ENCODE results near the gene HOXA3.

Gene HOXA3

DNA sequence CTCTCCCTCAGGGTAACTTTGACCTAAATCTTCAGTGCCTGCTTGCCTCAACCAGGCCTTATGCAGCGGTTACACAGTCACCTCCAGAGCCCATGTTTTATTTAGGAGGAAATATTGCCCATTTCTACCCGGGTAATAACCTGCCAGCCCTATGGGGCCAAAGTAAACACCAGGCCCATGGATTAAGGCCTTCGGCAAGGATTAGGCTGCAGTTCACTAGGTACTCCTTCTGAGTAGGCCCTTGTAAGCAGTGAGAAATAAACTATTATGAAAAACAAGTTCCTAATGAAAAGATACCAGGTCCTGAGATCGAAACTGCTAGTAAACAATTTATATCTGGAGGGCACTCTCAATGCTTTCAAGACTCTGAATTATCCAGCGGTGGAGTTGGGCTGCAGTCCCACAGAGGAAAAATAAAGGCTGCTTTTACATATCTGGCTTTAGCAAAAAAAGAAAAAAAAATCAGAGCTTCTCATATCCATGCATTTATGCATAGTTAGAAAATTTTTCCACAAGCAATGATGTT, 25.5 kb upstream of the HOXA3 start:
- DNase-seq (ENCODE audit: low read depth) = no peak

DNA sequence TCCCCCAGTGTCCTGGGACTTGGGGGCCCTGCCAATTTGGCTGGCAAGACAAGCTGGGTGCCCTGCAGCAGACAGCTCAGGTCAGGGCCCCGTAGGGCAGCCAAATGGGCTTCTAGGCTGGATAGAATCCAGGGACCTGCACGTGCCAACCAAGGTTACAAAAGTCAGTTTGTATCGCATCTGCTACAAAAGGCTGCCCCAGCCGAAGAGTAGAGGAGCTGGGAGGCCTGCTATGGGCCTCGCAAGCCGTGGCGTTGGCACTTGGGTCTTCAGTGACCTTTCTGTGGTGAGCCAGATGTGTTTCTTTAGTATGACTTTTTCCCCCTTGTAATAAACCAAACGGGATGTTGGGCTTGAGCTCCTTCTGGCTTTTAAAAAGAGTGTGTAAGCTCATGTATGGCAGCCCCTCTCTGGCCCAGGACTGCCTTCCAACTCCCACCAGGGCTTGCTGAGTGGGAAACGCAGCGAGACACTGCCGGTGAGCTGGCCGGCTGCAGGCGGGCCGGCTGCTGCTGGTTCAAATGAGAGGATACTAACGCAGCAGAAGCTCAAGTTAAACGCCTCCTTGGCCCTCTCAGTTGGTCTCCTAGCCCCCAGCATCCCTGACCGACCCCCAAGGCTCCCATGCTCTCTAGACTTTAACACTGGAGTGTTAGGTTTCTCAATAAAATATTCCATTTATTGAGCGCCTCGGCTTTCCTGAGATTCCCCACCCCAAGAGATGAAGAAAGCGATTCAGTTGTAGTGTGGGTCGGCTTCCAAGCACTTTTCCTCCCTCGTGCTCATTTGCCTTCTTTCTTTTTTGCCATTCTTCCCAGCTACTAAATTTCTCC, 24.8 kb upstream of the HOXA3 start:
- no peak for DNase-seq (ENCODE audit: low read depth)

DNA sequence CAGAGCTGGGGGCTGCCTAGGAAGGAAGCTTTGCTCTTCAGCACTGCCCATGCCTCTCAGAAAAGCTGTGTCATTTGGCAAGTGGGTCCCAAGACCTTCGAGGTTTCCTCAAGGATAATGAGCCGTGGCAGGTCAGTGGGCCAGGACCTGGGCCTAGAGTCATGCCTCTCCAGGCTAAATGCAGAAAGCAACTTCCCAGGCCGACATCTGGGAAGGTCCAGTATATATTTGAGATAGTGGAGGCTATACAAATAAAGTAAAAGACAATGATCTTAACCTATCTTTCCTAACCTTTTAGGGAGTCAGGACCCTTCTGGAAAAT, 24.1 kb upstream of the HOXA3 start:
- no peak for DNase-seq (ENCODE audit: low read depth)

DNA sequence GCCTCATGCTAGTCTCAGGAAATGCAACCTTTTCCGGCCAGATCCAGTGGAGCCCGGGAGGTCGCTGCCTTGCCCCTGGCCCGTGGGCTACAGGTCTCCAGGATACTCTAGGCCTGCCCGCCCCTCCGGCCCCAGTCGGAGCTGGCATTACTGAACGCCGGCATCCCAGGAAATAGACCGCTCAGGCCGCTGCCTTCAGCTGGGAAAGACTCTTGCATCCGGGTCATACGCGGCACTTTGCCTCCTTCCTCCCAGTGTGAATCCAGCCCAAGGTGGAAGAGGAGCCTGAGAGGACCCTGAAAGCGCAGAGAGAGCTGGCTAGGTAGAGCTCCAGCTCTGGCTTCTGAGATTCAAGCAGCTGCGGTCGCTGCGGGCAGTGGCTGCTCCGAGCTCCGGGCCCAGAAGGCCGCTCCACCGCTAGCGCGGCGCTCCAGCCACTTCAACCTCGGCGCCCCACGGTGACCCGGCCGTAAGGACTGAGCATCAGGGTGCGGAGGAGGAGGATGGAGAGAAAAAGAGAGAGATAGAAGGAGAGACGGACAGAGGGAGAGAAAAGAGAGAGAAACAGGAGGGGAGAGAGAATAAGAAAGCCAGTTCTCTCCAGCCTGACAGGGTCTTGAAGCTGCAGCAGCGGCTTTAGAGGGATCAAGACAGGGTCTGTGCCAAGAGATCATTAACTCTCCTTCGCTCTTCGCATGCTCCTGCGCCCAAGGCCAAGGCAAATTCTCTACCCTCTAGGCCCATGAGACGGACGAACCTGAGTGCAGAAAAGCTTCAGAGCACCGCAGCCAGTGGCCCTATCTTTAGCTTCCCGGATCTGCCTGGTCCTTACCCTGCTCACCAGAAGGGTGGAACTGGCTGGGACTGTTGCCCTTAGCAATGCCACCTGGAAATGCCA, 23.5 kb upstream of the HOXA3 start:
- no peak for DNase-seq (ENCODE audit: low read depth)

DNA sequence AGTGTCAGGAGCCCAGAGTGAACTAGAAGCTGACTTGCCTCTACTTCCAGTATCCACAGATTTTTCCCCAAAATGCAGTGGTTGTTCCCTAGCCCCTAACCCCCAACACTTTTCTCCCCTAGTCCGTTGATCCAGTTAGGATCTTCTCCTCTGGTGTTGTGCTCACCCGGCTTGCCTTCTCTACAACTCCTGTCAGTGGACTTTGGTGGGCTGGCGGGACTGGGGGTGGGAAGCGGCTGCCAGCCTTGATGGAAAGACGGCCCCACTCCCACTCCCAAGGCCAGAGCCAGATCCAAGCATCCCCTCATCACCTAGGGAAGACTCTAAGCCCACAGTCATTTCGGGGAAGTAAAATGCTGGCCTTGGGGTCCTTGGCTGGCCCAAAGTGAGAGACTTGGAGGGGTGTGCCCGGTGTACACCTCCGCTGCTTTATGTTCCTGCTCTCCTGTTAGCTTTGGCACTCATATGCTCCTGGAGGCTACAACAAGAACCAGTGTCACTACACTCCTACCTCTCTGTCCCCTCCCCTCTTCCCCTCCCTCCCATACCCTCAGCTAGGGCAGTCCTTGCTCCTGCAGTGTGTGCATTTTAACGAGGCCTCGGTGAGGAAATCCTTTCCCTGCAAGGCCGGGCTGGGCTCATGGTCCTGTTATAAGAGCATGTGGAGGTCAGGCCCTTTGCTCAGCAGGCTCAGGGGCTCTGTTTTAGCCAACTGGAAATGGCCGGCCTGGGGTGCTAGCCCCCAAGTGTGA, 22.7 kb upstream of the HOXA3 start:
- DNase-seq (ENCODE audit: low read depth) = no peak

DNA sequence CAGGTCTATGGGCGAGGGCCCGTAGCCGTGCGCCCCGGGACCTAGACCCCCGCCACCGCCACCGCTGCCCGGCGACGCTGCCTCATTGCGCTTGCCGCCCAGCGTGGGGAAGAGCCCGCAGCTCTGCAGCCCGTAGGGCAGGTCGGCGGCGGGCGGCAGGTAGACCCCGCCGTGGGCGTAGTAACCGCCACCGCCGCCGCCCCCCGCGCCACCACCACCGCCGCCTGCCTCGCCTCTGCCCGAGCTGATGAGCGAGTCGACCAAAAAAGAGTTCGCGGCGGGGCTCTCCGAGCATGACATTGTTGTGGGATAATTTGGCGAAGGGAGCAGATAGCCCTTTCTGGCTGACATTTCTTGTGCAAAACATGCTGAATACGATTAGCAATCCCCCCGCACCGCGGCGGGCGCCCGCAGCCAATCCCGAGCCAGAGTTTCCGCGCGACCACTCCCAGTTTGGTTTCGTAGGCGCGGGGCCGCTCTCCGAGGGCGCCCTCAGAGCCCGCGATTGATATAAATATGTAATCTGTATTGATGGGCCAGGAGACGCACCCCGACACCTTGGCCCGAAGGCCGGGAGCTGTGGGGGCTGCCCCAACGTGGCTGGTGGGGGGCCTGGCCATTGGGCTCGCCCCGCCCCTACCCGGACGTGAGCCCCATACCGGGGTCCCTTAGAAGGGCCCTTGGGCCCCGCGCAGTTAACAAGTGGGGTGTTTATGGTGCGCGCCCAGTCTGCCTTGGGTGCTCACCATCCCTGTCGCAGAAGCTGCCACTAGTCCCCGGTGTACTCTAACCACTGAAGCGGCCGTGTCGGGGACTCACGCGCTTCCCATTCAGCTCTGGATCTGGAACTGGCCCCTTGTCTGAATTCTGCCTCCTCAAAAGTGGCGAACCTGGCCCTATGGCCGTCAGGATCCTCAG, 21.8 kb upstream of the HOXA3 start, which contains the start of gene HOXA10:
TSS of gene HOXA10 (minus strand) at position 365 of the 918 bp plus-strand sequence. CDS start at position 351, 14 bp downstream.
- DNase-seq (ENCODE audit: low read depth) = no peak

DNA sequence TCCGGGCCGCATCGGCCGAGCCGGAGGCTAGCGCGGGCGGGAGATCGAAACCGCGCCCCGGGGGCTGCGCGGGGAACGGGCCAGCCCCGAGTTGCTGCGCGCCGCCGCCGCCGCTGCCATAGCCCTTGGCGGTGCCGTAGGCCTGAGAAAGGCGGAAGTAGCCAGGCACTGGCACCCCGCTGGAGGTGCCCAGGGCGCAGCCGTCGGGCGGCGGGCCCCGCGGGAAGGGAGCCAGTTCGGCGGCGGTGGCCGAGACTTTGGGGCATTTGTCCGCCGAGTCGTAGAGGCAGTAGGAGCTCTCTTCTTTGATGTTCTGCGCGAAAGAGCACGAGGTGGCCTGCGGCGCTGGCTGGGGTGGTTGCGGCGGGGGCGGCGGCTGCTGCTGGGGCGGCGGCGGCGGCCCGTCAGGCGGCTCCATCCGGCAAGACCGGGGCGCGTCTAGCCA, 21.1 kb upstream of the HOXA3 start:
- DNase-seq (ENCODE audit: low read depth) = no peak

DNA sequence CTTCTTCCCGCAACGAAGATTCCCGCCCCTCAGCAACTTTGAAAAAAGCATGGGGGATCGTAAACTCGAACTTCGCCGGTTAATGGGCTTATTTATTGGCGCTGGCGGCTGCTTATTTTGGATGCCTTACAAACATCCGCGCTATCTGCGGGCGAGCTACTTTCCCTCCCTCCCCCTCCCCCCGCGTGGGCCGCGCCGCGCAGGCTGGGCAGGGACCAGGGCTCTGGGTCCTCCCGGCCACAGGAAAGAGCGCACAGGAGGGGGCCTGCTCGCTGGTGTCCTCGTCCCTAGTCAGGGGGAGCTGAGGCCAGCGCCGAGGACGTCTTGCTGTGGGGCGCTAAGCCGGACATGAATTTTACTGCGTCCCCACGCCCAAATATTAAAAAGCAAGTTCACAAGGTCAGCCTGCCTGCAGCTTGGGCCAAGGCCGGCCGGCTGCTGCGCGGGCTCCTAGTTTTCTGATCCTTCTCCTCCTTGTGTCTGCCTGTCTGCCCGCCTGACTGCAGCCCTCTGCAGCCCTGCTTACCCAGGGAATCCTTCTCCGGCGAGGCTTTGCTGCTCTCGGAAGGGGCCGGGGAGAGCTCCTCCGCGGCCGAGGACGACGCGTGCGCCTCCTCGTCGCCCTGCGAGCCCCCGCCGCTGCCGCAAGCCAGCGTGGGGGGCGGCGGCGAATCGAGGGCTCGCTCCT, 20.6 kb upstream of the HOXA3 start:
- no peak for DNase-seq (ENCODE audit: low read depth)

DNA sequence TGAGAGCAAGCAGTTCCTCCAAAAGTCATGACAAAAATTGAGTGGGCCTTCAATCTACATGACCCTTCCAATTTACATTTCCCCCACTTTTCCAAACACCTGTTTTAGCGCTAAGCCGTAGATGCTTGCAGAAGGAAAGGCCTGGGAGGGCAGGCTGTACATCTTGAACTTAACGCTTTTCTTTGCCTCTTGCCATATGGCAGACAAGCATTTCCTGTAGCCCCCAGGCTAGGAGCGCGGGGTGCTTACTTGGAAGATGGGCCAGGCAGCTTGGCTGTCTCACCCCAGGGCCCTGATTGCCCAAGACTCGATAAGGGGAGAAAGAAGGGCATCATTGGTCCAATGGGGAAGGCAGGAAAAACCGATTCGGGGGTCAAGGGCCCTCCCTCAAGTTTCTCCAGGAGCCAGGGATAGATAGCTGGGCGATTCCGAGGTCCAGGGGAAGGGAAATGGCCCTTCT, 20.0 kb upstream of the HOXA3 start:
- DNase-seq (ENCODE audit: low read depth) = no peak

DNA sequence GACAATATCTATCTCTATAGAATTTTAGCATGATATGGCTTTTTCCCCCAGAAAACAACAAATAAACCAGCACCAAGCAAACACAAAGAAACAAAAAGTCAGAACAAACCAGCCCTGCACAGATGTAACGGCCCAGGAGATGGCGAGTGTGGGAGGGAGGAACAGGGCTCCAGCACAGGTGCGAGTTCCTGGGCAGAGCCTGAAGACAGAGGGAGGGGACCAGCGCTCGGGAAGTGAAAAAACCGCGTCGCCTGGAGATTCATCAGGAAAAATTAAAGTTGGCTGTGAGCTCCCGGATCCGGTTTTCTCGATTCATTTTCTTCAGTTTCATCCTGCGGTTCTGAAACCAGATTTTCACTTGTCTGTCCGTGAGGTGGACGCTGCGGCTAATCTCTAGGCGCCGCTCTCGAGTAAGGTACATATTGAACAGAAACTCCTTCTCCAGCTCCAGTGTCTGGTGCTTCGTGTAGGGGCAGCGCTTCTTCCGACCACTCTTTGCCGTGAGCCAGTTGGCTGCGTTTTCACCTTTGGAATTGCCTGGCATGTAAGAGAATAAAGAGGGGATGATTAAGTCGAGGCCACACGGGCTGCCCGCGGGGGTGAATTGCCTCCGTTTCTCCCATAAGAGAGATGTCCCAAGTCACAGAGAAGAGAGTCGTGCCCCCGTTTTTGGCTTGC, 19.4 kb upstream of the HOXA3 start:
- no peak for DNase-seq (ENCODE audit: low read depth)

DNA sequence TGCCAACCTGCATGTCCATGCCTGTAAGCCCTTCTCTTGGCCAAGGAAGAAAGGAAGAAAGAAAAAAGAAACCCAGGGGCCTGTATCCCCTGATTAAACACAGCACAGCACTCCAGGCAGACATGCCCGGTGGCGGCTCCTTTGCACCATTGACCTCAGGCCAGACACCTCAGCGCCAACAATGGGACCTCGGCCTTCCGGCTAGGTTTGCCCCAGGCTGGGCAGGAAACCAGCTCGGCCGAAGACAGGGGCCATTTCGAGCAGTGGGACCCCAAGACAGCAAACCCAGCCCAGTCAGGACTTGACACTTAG, 18.9 kb upstream of the HOXA3 start:
- no peak for DNase-seq (ENCODE audit: low read depth)

DNA sequence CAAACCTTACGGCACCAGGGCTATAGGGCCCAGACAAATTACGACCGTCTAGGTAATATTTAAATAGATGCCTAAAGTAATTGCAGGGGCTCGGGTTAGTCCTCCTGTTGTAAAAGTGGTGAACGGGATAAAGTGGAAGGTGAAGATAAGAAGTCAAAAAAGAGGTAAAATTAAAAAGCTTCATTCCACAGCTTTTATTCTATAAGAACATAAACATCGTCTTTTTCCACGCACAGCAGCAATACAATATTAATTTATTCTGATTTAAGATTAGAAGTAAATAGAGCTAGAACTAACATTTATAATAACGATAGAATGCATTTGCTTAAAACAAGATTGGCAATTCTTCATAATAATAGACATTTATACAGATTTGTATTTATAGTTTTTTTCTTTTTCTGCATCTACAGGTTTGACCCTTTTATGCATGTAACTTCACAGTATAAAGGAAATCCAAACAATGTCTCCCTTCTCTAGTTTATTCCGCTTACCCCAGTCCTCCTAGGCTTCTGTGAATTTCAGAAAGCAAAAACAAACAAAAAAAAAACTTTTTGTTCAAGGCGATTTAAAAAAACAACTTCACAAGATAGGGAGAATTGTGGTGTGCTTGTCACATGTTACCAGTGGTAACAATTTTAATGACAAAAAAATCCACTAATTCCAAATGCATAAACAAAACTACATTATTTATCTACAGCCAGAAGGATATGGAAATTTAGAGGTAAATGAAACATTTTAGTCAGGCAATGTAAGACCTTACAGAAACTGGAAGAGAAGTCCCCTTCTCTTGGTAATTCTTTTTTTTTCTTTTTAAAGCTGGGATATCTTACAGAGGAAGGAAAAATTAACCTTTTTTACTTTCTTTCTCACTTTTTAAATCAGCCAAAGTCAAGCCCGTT, 18.3 kb upstream of the HOXA3 start:
- no peak for DNase-seq (ENCODE audit: low read depth)

DNA sequence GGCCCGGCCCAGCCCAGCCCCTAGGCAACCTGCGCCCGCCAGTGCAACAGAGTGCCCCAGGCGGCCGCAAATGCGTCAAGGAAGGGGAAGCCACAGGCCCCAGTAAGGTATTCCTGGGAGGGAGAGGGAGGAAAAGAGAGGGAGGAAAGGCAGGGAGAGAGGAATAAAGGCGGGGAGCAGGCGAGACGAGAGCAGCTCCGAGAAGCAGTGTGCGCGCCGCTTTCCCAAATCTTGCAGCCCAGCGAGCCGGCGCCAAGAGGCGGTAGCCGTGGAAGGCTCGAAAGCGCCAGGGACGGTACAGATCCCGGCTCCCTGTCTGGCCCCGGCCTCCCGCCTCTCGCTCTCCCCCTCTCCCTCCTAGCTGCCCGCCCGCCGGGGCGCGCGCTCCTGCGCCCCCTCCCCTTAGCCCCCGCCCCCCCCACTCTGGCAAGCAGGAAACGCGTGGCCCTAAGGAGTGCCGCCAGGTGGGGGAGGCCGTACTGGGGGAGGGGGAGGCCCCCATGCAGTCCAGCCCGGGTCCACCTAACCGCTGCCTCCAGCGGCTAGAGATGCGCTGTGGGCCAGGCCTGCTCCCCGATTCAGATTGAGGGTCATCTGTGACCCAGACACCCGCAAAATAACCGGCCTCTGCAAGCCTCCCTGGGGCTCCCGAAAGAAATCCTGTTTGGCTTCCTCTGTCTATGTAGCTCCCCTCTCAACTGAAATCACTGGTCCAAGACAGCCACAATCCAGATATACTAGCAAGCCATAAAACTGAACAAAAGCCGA, 17.5 kb upstream of the HOXA3 start:
- DNase-seq (ENCODE audit: low read depth) = no peak

DNA sequence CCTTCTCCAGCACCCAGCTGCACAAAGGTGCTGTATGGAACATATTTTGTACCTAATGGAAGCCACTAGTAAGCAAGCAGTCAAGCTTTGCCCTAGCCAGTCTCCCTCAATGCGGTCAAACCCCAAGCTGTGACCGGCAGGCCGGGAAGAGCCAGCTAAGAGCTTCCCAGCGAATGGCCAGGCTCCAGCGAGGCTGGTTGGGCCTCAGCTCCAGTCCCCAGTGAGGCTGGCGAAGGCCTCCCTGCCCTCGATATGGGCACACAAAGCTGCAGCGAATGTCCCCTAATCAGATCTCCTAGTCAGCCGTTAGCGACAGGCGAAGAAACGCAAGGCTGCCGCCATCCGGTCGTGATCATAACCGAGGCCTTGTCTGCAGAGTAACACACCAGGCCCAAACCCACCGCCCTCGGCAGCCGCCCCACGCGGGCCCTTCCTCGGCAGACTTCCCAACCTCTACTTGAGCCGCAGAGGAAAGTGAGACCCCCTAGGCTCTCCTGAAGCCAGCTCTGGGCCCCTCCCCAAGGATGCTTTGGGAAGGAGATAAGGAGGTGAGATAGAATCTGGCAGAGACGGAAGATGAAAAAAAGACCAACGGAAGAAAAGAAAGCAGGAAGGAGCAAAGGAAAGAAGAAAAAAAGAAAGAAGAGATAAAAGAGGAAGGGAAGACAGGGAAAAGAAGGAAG, 16.0 kb upstream of the HOXA3 start:
- no peak for DNase-seq (ENCODE audit: low read depth)

DNA sequence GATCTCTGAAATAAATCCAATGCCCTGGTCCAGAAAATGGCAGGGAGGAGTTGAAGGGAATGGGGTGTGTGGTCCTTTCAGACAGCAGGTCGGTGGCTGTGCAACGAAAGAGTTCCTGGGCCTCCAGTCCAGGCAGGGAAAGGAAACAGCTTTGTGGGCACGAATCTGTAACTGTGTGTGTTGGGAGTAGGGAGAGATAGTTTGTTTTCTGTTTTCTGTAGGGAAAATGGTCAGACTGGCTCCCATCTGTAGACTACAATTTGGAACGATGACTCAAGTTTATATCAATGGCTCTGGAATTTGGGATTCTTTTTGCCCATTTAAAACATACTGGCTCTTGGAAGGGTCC, 15.5 kb upstream of the HOXA3 start:
- DNase-seq (ENCODE audit: low read depth) = no peak

DNA sequence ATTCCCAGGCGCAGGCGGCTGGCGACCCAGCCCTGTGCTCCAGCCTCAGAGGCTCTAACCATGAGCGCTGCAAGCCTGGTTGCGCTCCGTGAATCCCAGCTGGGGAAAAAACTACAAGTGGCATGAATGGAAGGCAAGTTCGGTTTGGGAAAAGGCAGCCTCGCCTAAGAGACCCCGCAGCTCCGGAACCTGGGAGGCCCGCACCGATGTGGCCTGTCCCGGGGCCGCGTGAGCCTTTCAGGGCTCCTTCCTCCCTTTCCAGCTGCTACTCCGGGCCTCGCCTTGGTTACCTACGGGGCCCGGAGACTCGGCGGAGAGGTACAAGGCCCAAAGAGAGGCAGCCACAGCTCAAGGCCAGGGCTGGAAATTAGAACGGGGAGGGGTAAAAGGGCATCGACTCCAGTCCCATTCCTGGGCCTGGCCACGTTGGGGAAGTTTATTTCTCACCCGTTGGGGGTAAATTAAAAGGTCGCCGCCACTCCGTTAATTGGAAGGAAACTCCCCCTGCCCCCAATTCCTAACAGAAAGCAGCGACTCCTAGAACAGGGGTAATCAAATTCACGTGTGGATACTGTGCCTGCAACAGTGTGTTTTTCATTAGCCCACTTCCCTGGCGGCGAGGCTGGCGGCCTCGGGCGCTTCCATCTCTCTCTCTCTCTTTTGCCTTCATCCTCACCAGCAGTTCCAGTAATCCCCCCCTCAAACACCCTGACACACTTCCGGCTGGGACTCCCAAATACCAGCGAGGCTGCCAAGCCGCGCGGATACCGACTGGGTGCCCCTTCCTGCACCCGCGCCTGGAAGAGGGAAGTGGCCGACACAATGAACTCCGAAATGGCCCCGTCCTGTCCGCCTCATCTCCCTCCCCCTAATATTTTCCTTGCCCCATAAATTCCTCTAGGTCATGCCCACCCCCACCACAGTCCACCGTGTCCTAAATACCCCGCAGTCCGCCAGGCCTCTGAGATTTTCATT, 14.4 kb upstream of the HOXA3 start:
- DNase-seq (ENCODE audit: low read depth) = no peak

Measured in GM04503 (cell line).